ENCODE results near the gene LHFPL3.
"Not testable (repeated sequence)": the region's sequence is repeated elsewhere in the genome, so short reads cannot be mapped to it uniquely, and the experiment has no call there.

Gene LHFPL3

GRCh38 chr7:104328296-104328969 is at the start of gene LHFPL3:
LHFPL3 (plus strand) TSS chr7:104328603.
- Histone ChIP-seq H3K9me3 (no peaks in the 10 kb centered on the region), H3K4me1 (ENCODE audit: control insufficient read depth in 1 of 2, insufficient read depth in 1 of 2, low read depth in 1 of 2, low read length in 1 of 2) (no peaks in the 10 kb centered on the region), H3K27me3 (peaks cover 62% of the 10 kb centered on the region), H3K4me3 (ENCODE audit: low read depth in 1 of 2, low read length in 1 of 2) (no peak within 1 kb of the TSS), H3K36me3 (no peaks in the 10 kb centered on the region), H3K27ac (no peak within 1 kb of the TSS)
- TF ChIP-seq CTCF (IDR thresholded peaks at IDR 0.05), result no peak

- H3K4me3 ChIP-seq (ENCODE audit: low read depth in 1 of 2, low read length in 1 of 2); H3K36me3 ChIP-seq; H3K9me3 ChIP-seq; H3K4me1 ChIP-seq (ENCODE audit: control insufficient read depth in 1 of 2, insufficient read depth in 1 of 2, low read depth in 1 of 2, low read length in 1 of 2); H3K27ac ChIP-seq; H3K27me3 ChIP-seq: not testable (repeated sequence)
Measured at GRCh38 chr7:104281685-104282084, 46.7 kb upstream of the LHFPL3 start.

DNA sequence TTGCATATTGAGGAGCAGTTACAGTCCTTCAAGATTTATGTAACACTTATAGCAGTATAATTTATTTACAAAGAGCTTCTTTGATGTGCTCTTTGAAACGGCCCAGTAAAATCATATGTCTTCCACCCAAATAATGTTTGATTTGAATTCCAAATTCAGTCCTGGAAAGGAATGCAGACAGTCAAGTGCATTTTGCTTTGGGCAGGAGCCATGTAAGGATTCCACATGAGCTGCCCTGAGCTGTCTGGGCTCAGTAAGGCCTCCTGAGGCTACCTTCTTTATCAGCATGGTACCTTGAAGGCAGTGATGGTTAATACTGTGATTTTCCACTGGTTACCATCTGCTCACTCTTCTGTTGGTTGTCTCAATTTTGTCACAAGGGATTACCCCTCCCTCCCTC is 41.6 kb upstream of the LHFPL3 start:
- no peaks in the 10 kb centered on the region for H3K36me3 ChIP-seq
- H3K4me1 ChIP-seq (ENCODE audit: control insufficient read depth in 1 of 2, insufficient read depth in 1 of 2, low read depth in 1 of 2, low read length in 1 of 2), result no peaks in the 10 kb centered on the region
- no peak overlapping the region for H3K27ac ChIP-seq
- H3K9me3 ChIP-seq, result no peaks in the 10 kb centered on the region
- H3K27me3 ChIP-seq, result no peaks in the 10 kb centered on the region
- no peak for TF ChIP-seq CTCF (IDR thresholded peaks at IDR 0.05)
- no peak overlapping the region for H3K4me3 ChIP-seq (ENCODE audit: low read depth in 1 of 2, low read length in 1 of 2)

DNA sequence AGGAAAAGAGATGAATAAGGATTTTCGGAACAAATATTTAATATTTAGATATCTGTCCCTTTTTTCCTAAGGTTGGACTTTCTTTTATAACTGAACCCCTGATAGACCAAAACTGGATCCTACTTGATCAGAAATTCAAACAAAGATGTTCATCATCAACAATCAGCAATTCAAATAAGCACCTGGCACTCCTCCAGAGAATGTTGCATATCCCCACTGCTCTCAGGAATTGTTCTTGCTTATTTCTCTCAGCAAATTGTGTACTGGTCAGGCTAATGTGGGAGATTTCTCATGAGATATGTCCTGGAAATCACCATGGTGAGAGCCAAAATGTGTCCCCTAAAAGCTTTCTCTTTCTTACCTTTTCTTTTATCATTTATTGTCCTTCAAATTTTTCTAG is 40.3 kb upstream of the LHFPL3 start:
- Histone ChIP-seq H3K4me3 (ENCODE audit: low read depth in 1 of 2, low read length in 1 of 2) (no peak overlapping the region), H3K27me3 (no peaks in the 10 kb centered on the region), H3K27ac (no peak overlapping the region), H3K36me3 (no peaks in the 10 kb centered on the region), H3K9me3 (no peaks in the 10 kb centered on the region), H3K4me1 (ENCODE audit: control insufficient read depth in 1 of 2, insufficient read depth in 1 of 2, low read depth in 1 of 2, low read length in 1 of 2) (no peaks in the 10 kb centered on the region)
- TF ChIP-seq CTCF (IDR thresholded peaks at IDR 0.05), result no peak

GRCh38 chr7:104294291-104294690 is 34.1 kb upstream of the LHFPL3 start:
- no peaks in the 10 kb centered on the region for H3K4me1 ChIP-seq (ENCODE audit: control insufficient read depth in 1 of 2, insufficient read depth in 1 of 2, low read depth in 1 of 2, low read length in 1 of 2)
- H3K4me3 ChIP-seq (ENCODE audit: low read depth in 1 of 2, low read length in 1 of 2), result no peak overlapping the region
- no peaks in the 10 kb centered on the region for H3K27me3 ChIP-seq
- no peaks in the 10 kb centered on the region for H3K9me3 ChIP-seq
- no peak for TF ChIP-seq CTCF (IDR thresholded peaks at IDR 0.05)
- no peak overlapping the region for H3K27ac ChIP-seq
- no peaks in the 10 kb centered on the region for H3K36me3 ChIP-seq

DNA sequence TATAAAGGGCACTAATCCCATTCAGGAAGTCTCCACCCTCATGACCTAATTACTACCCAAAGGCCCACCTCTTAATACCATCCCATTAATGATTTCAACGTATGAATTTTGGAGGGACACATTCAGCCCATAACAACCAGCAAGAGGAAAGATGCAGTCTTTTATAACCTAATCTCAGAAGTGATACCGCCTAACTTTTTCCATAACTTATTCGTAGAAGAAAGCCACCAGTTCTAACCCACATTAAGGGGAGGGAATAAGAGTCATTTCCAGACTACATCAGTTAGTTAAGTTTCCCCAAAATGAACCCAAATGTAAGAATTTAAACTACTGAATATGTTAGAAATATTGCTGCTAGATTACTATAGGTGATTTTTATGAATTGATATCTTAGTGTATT is 32.1 kb upstream of the LHFPL3 start:
- H3K27me3 ChIP-seq, result no peaks in the 10 kb centered on the region
- TF ChIP-seq CTCF (IDR thresholded peaks at IDR 0.05), result no peak
- H3K4me3 ChIP-seq (ENCODE audit: low read depth in 1 of 2, low read length in 1 of 2), result no peak overlapping the region
- no peaks in the 10 kb centered on the region for H3K9me3 ChIP-seq
- no peak overlapping the region for H3K27ac ChIP-seq
- H3K4me1 ChIP-seq (ENCODE audit: control insufficient read depth in 1 of 2, insufficient read depth in 1 of 2, low read depth in 1 of 2, low read length in 1 of 2), result no peaks in the 10 kb centered on the region
- H3K36me3 ChIP-seq, result no peaks in the 10 kb centered on the region

Measured in neutrophil (primary cell).